Measurements from ENCODE around the gene CAB39. TPM values are rescaled to one million over a fixed set of nuclear protein-coding genes. Genes with fewer than 3 reads are reported as not detected.

Gene CAB39
- total RNA-seq, 1 donor from 2014 or later: 86.2 TPM

DNA sequence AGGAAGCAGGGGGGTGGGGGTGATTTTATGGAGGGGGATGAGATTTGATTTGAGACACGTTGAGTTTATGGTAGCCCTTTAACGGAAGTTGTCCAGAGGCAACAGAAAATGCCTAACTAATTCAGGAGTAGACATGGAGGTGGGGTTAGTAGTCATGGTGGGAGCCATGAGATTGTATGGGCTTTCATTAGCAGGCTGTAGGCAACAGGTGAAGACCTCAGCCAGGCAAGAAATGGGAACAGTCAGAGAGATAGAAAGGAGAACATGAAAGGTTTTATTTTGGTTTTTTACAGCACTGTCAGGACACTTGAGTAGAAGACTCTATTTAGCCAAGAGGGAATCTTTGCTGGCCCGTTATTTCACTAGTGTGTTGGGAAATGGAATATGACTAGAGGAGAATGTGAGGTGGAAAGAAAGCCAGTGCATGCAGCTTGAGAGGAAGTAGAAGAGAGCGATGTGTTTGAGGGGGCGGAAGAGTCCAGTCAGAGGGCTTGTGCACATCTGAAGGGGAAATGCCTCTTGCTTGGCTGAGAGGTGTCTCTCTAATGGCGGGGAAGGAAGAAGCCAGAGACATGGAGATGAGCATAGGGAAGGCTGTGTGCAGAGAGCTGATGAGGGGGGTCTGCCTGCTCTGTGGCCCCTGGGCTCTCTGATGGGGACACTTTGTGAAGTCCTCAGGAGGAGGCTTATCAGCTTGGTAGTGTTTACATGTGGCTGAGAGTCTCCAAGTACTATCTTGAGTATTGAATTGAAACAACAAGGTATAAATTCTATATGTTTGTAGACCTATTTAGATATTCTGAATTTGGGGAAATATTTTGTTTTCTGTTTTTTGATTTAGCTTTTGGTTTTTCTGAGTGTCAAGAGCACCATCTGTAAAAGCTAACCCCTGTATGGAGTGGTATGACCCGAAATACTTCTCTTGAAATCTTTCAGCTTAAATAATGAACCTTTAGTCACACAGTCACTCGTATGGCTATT lies 85.2 kb downstream of the CAB39 start:
- DNase-seq (no peak), ATAC-seq (peak; percentile 33)
- intact Hi-C loops (cut with micrococcal nuclease): loop anchor here (10.0 kb wide), 1 partner anchor 83 kb away; the partner anchor contains the start of gene CAB39

DNA sequence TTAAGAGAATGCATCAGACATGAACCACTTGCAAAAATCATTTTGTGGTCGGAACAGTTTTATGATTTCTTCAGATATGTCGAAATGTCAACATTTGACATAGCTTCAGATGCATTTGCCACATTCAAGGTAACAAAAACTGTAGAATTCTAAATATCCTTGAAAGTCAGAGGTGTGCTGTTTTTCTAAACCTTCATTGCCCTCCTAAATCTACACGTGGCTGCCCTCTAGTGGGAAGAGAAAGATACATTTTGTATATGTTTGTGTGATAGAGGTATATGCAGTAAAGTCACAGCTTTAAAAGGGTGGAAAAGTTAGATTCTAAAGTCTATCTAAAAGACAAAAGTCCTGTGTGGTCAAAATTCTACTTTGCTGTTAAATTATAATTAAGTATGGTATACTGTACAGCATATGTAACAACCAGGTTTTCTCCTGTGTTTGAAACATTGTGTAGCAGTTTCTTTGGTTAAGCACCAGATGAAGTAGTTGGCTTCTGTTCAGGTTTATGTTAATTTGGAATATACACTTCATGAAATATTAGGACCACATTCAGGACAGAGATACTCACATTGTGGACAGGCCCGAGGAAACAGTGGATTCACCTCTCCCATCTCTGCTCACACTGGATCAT lies 86.2 kb downstream of the CAB39 start:
- intact Hi-C loops (cut with micrococcal nuclease): loop anchor here (10.0 kb wide), 1 partner anchor 84 kb away; the partner anchor contains the start of gene CAB39
- ATAC-seq: peak; percentile 40
- no peak for DNase-seq

GRCh38 chr2:230805353-230806017 lies 92.8 kb downstream of the CAB39 start:
- DNase-seq (no peak), ATAC-seq (no peak)
- intact Hi-C loops (cut with micrococcal nuclease): no loop called here

GRCh38 chr2:230807729-230808128 lies 95.1 kb downstream of the CAB39 start:
- intact Hi-C loops (cut with micrococcal nuclease): no loop called here
- ATAC-seq: no peak
- no peak for DNase-seq

DNA sequence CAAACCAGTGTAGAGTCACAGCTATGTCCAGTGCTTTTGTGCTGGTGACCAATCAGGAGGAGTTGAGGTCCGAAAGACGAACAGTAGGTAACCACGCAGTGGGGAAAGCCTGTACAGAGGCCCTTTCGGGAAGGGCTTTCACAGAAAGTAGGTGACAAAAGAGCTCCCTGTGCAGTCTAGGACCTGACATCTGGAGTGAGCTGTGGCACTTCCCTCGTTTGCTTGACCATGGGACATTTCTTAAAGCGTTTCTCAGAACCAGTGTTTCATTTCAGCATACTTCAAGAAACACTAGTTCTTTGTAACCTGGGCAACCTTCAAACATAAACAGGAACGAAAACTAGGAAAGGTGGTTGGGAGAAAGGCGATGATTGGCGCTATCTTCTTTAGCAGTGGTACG lies 96.4 kb downstream of the CAB39 start:
- ATAC-seq (no peak), DNase-seq (no peak)
- intact Hi-C loops (cut with micrococcal nuclease): no loop called here

GRCh38 chr2:230809677-230810251 lies 97.1 kb downstream of the CAB39 start:
- DNase-seq (no peak), ATAC-seq (no peak)
- intact Hi-C loops (cut with micrococcal nuclease): no loop called here

GRCh38 chr2:230811508-230811907 lies 98.9 kb downstream of the CAB39 start:
- no peak for ATAC-seq
- intact Hi-C loops (cut with micrococcal nuclease): no loop called here
- DNase-seq: no peak

GRCh38 chr2:230812033-230812432 lies 99.4 kb downstream of the CAB39 start:
- no peak for DNase-seq
- intact Hi-C loops (cut with micrococcal nuclease): no loop called here
- ATAC-seq: no peak

GRCh38 chr2:230814616-230815015 lies 102.0 kb downstream of the CAB39 start:
- no peak for ATAC-seq
- DNase-seq: no peak
- intact Hi-C loops (cut with micrococcal nuclease): no loop called here

DNA sequence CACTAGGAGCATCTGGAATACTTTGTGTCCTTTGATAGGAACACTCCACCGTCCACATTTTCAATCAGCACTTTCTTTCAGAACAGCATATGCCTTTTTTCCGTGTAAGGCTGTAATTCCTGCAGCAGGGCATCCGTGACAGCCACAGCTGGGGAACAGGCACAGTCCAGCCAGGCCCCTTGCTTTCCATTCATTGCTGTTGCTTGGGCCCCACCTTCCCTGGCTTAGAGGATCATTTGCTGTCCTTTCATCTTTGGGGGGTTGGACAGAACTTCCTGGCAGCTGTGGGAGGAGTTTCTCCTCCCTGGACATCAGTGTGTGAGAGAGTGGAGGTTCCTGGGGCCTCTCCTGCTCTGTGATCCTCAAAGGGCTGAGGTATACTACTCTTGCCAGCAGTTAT lies 102.4 kb downstream of the CAB39 start:
- intact Hi-C loops (cut with micrococcal nuclease): no loop called here
- DNase-seq (no peak), ATAC-seq (no peak)

DNA sequence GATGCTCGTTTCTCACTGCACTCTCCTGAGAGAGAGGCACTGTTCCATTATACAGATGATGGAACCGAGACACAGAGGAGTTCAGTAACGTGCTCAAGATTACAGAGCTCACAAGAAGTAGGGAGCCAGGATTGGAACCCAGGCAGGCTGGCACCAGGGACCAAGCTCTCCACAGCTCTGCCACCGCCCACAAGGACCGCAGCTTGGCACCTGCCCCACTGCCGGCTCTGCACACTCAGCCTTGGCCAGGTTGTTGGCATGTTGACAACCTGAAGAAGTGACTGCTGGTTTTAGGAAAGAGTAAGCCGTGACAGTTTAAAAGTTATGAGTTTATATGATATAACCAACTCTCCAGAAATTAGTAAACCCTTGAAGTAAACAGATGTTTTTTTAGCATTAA lies 104.1 kb downstream of the CAB39 start:
- intact Hi-C loops (cut with micrococcal nuclease): no loop called here
- ATAC-seq (peak; percentile 80), DNase-seq (peak; percentile 76)

DNA sequence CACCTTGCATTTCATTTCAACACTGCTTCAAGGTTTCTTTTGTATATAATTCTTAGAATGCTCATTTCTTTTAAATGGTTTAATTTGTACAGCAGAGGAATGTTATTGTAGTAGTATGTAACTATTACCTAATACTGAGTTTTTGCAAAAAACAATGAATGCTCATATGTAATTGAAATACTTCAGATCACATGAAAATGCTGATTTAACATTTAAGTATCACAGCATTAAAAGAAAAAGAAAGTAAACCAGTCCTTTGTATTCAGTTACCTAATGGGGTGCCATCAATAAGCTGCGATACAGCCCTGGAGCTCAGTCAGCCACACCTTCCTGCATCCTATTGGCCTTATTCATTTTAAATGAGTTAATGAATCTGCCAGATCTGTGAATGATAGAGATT lies 106.8 kb downstream of the CAB39 start:
- no peak for DNase-seq
- intact Hi-C loops (cut with micrococcal nuclease): no loop called here
- ATAC-seq: no peak

- no peak for DNase-seq
- intact Hi-C loops (cut with micrococcal nuclease): no loop called here
- peak; percentile 10 for ATAC-seq
These were observed 108.8 kb downstream of the CAB39 start for GRCh38 chr2:230821261-230821990.

- intact Hi-C loops (cut with micrococcal nuclease): no loop called here
- DNase-seq (no peak), ATAC-seq (no peak)
These were observed 109.4 kb downstream of the CAB39 start for GRCh38 chr2:230821991-230822520.

DNA sequence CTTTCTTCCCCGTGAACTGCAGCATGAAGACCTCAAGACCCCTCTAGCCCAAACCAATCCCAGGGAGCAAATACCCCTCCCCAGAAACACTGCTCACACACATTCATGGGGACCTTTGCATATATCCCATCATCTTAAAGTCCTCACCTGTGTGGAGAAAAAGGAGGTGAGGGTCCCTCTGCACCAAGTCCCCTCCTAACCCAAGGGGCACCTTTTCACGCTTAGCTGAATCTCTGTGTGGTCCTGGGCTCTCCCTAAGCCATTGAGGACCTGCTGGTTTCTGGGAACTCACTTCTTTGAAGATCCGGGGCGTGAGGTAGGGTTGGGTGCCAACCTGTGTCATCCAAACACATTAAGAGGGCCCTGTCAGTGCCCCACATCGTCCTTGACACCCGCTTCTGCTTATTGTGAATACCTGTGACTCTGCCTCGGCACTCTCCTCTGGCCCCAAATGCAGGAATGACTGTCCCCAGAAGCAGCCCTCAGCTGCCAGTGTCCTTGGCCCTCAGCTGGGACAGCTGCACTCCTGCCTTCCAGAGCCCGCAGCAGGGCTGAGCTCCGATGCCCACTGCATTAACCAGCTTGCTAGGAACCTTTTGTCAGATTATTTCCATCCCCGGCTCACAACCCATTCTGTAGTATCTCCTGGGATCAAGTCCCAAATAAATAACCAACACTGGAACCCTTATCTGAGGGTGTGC lies 110.8 kb downstream of the CAB39 start:
- no peak for ATAC-seq

DNA sequence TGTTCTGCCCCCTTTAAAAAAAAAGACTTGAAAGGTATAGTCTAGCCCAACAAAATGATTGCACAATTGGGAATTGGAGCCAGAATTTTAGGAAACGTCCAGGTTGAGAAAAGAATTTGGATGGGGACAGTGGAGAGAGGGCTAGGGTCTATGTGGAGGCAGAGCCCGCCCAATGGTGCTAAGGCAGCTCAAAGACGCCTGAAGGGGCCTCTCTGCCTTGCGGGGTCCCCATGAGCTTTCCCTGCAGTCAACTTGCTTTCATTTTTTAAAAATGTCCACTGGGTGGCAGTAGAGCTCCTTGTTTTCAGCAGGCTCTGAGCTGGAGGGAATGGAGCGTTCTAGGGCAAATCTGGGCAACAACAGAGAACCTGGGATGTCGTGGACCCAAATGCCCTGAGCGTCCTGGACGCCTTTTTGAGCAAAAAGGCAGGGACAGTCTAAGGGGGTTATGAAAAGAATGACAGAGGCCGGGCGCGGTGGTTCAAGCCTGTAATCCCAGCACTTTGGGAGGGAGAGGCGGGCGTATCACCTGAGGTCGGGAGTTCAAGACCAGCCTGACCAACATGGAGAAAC lies 111.8 kb downstream of the CAB39 start:
- intact Hi-C loops (cut with micrococcal nuclease): no loop called here
- DNase-seq (no peak), ATAC-seq (peak; percentile 71)

More for the DNA sequence above, 110.8 kb downstream of the CAB39 start:
- DNase-seq: no peak
- intact Hi-C loops (cut with micrococcal nuclease): no loop called here

GRCh38 chr2:230825354-230825753 lies 112.7 kb downstream of the CAB39 start:
- intact Hi-C loops (cut with micrococcal nuclease): no loop called here
- no peak for DNase-seq
- ATAC-seq: no peak

Measured in left ventricle myocardium superior (tissue), 1 donor.